Left ventricle myocardium inferior (tissue), 1 donor: ENCODE data around the gene PAPSS2. TPM values are rescaled to one million over a fixed set of nuclear protein-coding genes. Genes with fewer than 3 reads are reported as not detected.

Experiments used
- DNase-seq: peaks from one replicate; pipeline ENCODE4 v3.0.0-alpha.2; 2020
- H3K27ac ChIP-seq: fragments of 200-600 bp; replicated peaks from 2 replicates; pipeline ENCODE4 v1.8.0; 2021
- H3K27me3 ChIP-seq: fragments of 200-600 bp; 2 replicates; pipeline ENCODE4 v1.8.0; 2021; ENCODE audit warnings: low read depth
- H3K36me3 ChIP-seq: fragments of 200-600 bp; 2 replicates; pipeline ENCODE4 v1.8.0; 2021
- H3K4me1 ChIP-seq: fragments of 200-600 bp; 2 replicates; pipeline ENCODE4 v1.8.0; 2021
- H3K4me3 ChIP-seq: fragments of 200-600 bp; 2 replicates; pipeline ENCODE4 v1.8.0; 2021; ENCODE audit warnings: mild to moderate bottlenecking, moderate library complexity
- H3K9me3 ChIP-seq: fragments of 200-600 bp; replicated peaks from 2 replicates; pipeline ENCODE4 v1.8.0; 2021
- intact Hi-C: fragments of 100-400 bp; cut with micrococcal nuclease; formaldehyde crosslinking; loops from one replicate; pipeline ENCODE4 v1.11.0; 2022
- total RNA-seq: library from RNA; stranded (reverse); fragmentation: NEBNext Ultra II Directional; extraction: Animal tissue kit (Norgen Biotek cat#: 25700); gene quantifications from one replicate; pipeline ENCODE4 v1.2.1, GENCODE V29; 2021
- TF ChIP-seq, protein P1 (sequence below): fragments of 200-600 bp; IDR thresholded peaks from 2 replicates; pipeline ENCODE4 v1.8.0; 2021; ENCODE audit warnings: antibody characterized with exemption, mild to moderate bottlenecking, borderline replicate concordance
- donor health status: DM: no; HTN: yes; CAD: no; lungs with severe emphysema.

PAPSS2 gene
- total RNA-seq, 1 donor from 2014 or later: 10.6 TPM

DNA sequence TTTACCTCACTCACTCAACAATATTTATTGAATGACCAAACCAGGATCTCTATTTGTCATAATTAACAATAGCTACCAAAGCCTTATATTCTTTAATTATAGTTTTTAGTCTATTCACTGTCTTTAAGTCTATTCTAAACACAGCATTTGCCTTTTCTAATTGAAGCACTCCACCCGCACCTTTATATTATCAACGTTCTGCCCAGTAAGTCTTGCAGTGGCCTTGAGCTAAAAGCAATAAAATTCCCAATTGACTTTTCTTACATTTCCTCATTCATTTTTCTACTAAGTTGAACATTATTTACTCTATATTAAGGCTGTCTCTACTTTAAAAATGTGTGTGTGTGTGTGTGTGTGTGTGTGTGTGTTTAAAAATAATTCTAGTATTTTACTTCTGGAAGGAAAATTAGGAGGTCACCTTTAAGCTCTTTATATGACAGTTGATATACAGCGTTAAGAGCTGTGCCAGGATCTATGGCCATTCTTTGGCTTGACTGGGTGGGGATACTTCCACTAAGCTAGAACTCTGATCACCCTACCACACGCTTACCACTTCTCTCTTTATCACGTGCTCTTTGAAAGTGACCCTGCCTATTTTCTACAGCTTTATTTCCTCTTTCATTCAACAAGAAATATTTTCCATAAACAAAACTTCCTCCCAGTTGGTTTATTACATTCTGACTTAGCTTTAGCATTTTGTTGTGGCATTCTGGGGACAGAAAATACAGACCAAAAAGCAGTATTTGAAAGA, 8.8 kb downstream of the PAPSS2 start:
- no peaks in the 10 kb centered on the region for H3K4me1 ChIP-seq
- no peak overlapping the region for H3K27ac ChIP-seq
- TF ChIP-seq, protein P1, sequence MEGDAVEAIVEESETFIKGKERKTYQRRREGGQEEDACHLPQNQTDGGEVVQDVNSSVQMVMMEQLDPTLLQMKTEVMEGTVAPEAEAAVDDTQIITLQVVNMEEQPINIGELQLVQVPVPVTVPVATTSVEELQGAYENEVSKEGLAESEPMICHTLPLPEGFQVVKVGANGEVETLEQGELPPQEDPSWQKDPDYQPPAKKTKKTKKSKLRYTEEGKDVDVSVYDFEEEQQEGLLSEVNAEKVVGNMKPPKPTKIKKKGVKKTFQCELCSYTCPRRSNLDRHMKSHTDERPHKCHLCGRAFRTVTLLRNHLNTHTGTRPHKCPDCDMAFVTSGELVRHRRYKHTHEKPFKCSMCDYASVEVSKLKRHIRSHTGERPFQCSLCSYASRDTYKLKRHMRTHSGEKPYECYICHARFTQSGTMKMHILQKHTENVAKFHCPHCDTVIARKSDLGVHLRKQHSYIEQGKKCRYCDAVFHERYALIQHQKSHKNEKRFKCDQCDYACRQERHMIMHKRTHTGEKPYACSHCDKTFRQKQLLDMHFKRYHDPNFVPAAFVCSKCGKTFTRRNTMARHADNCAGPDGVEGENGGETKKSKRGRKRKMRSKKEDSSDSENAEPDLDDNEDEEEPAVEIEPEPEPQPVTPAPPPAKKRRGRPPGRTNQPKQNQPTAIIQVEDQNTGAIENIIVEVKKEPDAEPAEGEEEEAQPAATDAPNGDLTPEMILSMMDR: no peak
- H3K9me3 ChIP-seq: no peaks in the 10 kb centered on the region
- peaks cover 11% of the 10 kb centered on the region for H3K36me3 ChIP-seq
- no peak for DNase-seq
- no peaks in the 10 kb centered on the region for H3K27me3 ChIP-seq
- intact Hi-C loops: loop anchor here (10.0 kb wide), 1 partner anchor 46 kb away; no protein-coding TSS in a partner anchor
- H3K4me3 ChIP-seq: no peak overlapping the region

DNA sequence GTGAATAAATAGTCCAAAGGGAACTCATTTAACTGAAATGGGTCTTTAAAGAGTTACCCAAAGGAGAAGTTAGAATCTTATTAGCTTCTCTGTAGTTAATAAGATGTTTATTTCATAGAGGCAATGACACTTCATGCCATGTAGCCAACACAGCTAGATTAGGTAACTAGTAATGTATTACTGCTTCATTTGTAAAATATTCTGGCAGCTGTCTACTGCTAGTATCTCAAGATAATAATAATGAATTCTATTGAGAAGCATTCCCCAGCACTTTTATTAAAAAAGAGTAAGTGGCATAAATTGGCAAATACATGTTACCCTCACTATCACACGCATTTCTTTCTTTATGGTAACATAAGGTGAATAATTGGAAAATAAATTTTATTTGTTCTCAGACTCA, 10.1 kb downstream of the PAPSS2 start:
- Histone ChIP-seq H3K9me3 (no peaks in the 10 kb centered on the region), H3K27ac (no peak overlapping the region), H3K27me3 (no peaks in the 10 kb centered on the region), H3K4me3 (no peak overlapping the region), H3K36me3 (peaks cover 11% of the 10 kb centered on the region), H3K4me1 (no peaks in the 10 kb centered on the region)
- DNase-seq: no peak
- intact Hi-C loops: loop anchor here (10.0 kb wide), 1 partner anchor 45 kb away; no protein-coding TSS in a partner anchor
- TF ChIP-seq, protein P1: no peak

DNA sequence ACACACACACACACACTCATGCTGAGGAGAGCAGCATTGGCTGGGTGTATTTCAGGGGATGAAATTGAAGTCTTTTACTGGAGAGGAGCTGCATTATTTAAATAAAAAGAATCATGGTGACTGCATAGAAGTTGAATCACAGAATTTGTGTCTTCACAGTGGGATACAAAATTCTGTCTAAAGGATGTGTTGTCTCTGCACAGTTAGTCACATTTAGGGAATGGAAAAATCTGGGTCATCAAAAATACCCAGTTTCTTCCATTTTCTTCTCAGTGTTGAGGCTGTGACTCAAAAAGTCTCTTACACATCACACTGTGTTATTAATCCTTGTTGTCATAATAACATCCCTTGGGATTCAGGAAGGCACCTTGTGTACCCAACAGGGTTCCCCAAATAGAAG, 10.9 kb downstream of the PAPSS2 start:
- Histone ChIP-seq H3K36me3 (peaks cover 10% of the 10 kb centered on the region), H3K4me3 (no peak overlapping the region), H3K27me3 (no peaks in the 10 kb centered on the region), H3K4me1 (no peaks in the 10 kb centered on the region), H3K27ac (no peak overlapping the region), H3K9me3 (no peaks in the 10 kb centered on the region)
- intact Hi-C loops: no loop called here
- no peak for DNase-seq
- TF ChIP-seq, protein P1: no peak

DNA sequence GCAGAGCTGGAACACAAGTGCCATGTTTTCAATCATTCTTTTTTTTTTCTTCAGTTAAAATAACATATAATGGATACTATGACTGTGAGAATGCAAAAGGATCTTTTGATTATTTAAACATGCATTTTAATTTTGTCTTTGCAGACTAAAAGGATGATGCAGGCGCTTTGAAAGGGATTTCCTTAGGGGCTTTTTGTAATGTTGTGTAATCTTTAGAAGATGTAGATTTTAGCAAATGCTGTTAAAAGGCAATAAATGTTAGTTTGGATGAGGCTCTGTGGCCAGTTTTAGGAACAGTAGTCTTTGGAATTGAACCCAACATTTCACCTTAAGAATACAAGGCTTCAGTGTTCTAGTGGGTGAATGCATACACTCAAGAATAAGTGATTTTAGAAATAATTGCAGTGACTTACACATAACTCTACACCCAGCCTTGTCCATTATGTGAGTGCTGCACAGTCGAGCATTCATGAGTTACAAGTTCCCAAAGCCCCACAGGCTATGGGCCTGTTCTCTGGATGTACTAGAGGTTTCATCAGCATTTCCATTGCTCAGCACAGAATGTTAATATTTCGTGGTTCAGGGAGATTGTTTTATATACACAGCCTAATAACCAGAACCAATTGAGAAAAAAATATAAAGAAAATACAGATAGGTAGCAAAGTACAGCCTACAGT, 11.6 kb downstream of the PAPSS2 start:
- H3K9me3 ChIP-seq: no peaks in the 10 kb centered on the region
- H3K27ac ChIP-seq: no peak overlapping the region
- DNase-seq: no peak
- intact Hi-C loops: no loop called here
- peaks cover 4% of the 10 kb centered on the region for H3K36me3 ChIP-seq
- no peaks in the 10 kb centered on the region for H3K27me3 ChIP-seq
- TF ChIP-seq, protein P1: no peak
- no peaks in the 10 kb centered on the region for H3K4me1 ChIP-seq
- H3K4me3 ChIP-seq: no peak overlapping the region

DNA sequence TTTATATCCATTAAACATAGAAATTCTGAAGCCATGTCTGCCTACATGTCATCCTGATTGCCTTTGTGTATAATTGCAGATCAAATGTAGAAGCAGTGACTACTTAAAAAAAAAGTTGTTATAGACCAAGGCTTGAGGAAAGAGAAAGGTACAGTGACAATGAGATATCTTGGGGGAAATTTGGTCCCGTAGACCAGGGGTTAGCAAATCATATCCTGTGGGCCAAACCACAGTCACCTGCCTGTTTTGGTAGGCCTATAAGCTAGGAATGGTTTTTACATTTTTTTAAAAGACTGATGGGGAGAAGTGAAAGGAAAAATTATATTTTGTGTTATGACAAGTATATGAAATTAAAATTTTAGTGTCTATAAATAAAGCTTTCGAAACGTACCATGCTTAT, 12.9 kb downstream of the PAPSS2 start:
- H3K9me3 ChIP-seq: no peaks in the 10 kb centered on the region
- H3K36me3 ChIP-seq: no peaks in the 10 kb centered on the region
- H3K4me3 ChIP-seq: no peak overlapping the region
- TF ChIP-seq, protein P1: no peak
- intact Hi-C loops: no loop called here
- DNase-seq: no peak
- no peaks in the 10 kb centered on the region for H3K4me1 ChIP-seq
- H3K27ac ChIP-seq: no peak overlapping the region
- no peaks in the 10 kb centered on the region for H3K27me3 ChIP-seq
